Lung (tissue), 12 donors: ENCODE data around the gene RIPOR1. TPM values are rescaled to one million over a fixed set of nuclear protein-coding genes. Genes with fewer than 3 reads are reported as not detected.
A peak's percentile ranks its signal among the peaks of the same experiment; 100 is the strongest.

Experiments used
- ATAC-seq: fragments of 200-7000 bp; cut with Tn5 transposase; one replicate; pipeline ENCODE4 v1.9.1; 2020; ENCODE audit warnings: moderate number of reproducible peaks; ENCODE audit not compliant: insufficient read depth, low FRiP score
- DNase-seq, 3 donors: peaks; one replicate each; pipeline ENCODE4 v3.0.0-alpha.2; 2013 to 2017
- H3K27ac ChIP-seq, 2 donors: one replicate each; pipeline ENCODE4 v1.5.1; 2013; ENCODE audit warnings: mild to moderate bottlenecking in 2 of 2, moderate library complexity in 2 of 2, control low read depth in 1 of 2, inconsistent platforms in 1 of 2, low read depth in 1 of 2, low read length in 1 of 2
- H3K27me3 ChIP-seq, 3 donors: one replicate each; pipeline ENCODE4 v1.5.1; 2013; ENCODE audit warnings: low read length in 2 of 3; ENCODE audit not compliant: control insufficient read depth in 3 of 3, insufficient read depth in 3 of 3
- H3K36me3 ChIP-seq, 4 donors: one replicate each; pipeline ENCODE4 v1.5.1; 2013; ENCODE audit warnings: low read length in 4 of 4, mild to moderate bottlenecking in 1 of 4, moderate library complexity in 1 of 4; ENCODE audit not compliant: control insufficient read depth in 4 of 4, insufficient read depth in 4 of 4
- H3K4me1 ChIP-seq, 5 donors: one replicate each; pipeline ENCODE4 v1.5.1; 2013; ENCODE audit warnings: low read length in 5 of 5, mild to moderate bottlenecking in 2 of 5, moderate library complexity in 1 of 5; ENCODE audit not compliant: control insufficient read depth in 5 of 5, insufficient read depth in 5 of 5
- H3K4me3 ChIP-seq: one replicate; pipeline ENCODE4 v1.5.1; 2013; ENCODE audit warnings: mild to moderate bottlenecking, control low read depth, moderate library complexity
- H3K9ac ChIP-seq, 2 donors: one replicate each; pipeline ENCODE4 v1.5.1; 2013; ENCODE audit warnings: low read length in 2 of 2, control low read depth in 1 of 2; ENCODE audit not compliant: insufficient read depth in 1 of 2
- H3K9me3 ChIP-seq, 4 donors: one replicate each; pipeline ENCODE4 v1.5.1; 2013; ENCODE audit warnings: low read length in 3 of 4, mild to moderate bottlenecking in 1 of 4, moderate library complexity in 1 of 4; ENCODE audit not compliant: control insufficient read depth in 4 of 4, insufficient read depth in 3 of 4
- CTCF ChIP-seq: IDR thresholded peaks from 2 replicates; pipeline ENCODE4 v1.5.1; 2012; ENCODE audit warnings: mild to moderate bottlenecking; ENCODE audit errors: control extremely low read depth, extremely low read depth
- WGBS, 2 donors: extraction: QIAGEN DNeasy Blood & Tissue Kit; methylation state at CpG; one replicate each; pipeline ENCODE4 v1.1.7; 2013; 5-methylcytosine and 5-hydroxymethylcytosine counted together
- polyA plus RNA-seq, 2 donors: library from polyadenylated mRNA; stranded (reverse); fragments of 200-250 nt; gene quantifications; one replicate each; pipeline ENCODE4 v1.2.1, GENCODE V29; 2013
- total RNA-seq, 2 donors: library from RNA; depleted of rRNA in 1 of 2; stranded (reverse); fragments of >200 nt in 1 of 2; gene quantifications; one replicate each; pipeline ENCODE4 v1.2.1, GENCODE V29; 2014 to 2021
- donor health status: control.
- donor health status: control.
- donor health status: Bipolar disorder and iron deficiency.
- donor health status: healthy.
- donor health status: DM: yes; HTN: yes; CAD: no.

RIPOR1 gene
- total and polyA plus RNA-seq, 4 donors = 44.1 to 122 (median 70.4) TPM

DNA sequence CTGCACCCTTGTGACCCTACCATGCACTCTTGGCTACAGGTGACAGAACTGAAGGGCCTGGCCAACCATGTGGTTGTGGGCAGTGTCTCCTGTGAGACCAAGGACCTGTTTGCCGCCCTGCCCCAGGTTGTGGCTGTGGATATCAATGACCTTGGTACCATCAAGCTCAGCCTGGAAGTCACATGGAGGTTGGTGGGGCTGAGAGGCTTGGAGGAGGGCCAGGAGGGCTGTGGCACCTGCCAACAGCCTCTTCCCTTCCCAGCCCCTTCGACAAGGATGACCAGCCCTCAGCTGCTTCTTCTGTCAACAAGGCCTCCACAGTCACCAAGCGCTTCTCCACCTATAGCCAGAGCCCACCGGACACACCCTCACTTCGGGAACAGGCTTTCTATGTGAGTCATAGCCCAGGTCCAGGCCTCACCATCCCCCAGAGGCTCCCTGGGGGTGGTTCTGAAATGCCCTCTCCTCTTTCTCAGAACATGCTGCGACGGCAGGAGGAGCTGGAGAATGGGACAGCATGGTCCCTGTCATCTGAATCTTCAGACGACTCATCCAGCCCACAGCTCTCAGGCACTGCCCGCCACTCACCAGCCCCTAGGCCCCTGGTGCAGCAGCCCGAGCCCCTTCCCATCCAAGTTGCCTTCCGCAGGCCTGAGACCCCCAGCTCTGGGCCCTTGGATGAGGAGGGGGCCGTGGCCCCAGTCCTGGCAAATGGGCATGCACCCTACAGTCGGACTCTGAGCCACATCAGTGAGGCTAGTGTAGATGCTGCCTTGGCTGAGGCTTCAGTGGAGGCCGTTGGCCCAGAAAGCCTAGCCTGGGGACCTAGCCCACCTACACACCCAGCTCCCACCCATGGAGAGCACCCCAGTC lies 13.0 kb downstream of the RIPOR1 start:
- H3K9me3 ChIP-seq = no peaks in the 10 kb centered on the region
- 81 to 87% methylated on average over 12 to 14 of the region's 14 CpGs for WGBS, 2 donors
- no peak for ATAC-seq
- peak overlapping the region in 1 of 2 donors; percentile 35 for H3K27ac ChIP-seq
- H3K4me3 ChIP-seq = no peak overlapping the region
- H3K27me3 ChIP-seq = no peaks in the 10 kb centered on the region
- no peak overlapping the region for H3K9ac ChIP-seq
- H3K36me3 ChIP-seq = peaks cover 6 to 69% (median 39%) of the 10 kb centered on the region in 4 donors
- peaks cover 0 to 20% (median 4%) of the 10 kb centered on the region in 5 donors for H3K4me1 ChIP-seq
- no peak for TF ChIP-seq CTCF
- DNase-seq = no peak

DNA sequence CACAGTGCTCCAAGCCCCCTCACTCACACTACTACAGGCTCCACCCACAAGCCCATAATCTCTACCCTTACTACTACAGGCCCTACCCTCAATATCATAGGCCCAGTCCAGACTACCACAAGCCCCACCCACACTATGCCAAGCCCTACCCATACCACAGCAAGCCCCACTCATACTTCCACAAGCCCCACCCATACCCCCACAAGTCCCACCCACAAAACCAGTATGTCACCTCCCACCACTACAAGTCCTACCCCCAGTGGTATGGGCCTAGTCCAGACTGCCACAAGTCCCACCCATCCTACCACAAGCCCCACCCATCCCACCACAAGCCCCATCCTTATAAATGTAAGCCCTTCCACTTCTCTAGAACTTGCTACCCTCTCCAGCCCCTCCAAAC lies 13.8 kb downstream of the RIPOR1 start:
- peak overlapping the region in 1 of 2 donors; percentile 35 for H3K27ac ChIP-seq
- no peak for TF ChIP-seq CTCF

GRCh38 chr16:67543036-67543435 lies 14.4 kb downstream of the RIPOR1 start:
- no peak for TF ChIP-seq CTCF
- H3K9ac ChIP-seq = no peak overlapping the region
- DNase-seq (no peak), ATAC-seq (no peak)
- H3K27ac ChIP-seq = peak overlapping the region in 1 of 2 donors; percentile 29
- no peak overlapping the region for H3K4me3 ChIP-seq
- 87 to 88% methylated on average over 8 of the region's 8 CpGs for WGBS, 2 donors
- peaks cover 6 to 79% (median 43%) of the 10 kb centered on the region in 4 donors for H3K36me3 ChIP-seq
- H3K27me3 ChIP-seq = no peaks in the 10 kb centered on the region
- peaks cover 0 to 18% (median 4%) of the 10 kb centered on the region in 5 donors for H3K4me1 ChIP-seq
- no peaks in the 10 kb centered on the region for H3K9me3 ChIP-seq

More for the DNA sequence above, 13.8 kb downstream of the RIPOR1 start:
- no peak overlapping the region for H3K4me3 ChIP-seq
- no peaks in the 10 kb centered on the region for H3K27me3 ChIP-seq
- no peaks in the 10 kb centered on the region for H3K9me3 ChIP-seq
- peaks cover 0 to 18% (median 4%) of the 10 kb centered on the region in 5 donors for H3K4me1 ChIP-seq
- no peak for ATAC-seq
- H3K36me3 ChIP-seq = peaks cover 6 to 75% (median 42%) of the 10 kb centered on the region in 4 donors
- no peak for DNase-seq
- H3K9ac ChIP-seq = no peak overlapping the region
